ENCODE data around the gene RAP1GAP2.

The RAP1GAP2 gene

GRCh38 chr17:2964028-2964356, 167.8 kb downstream of the RAP1GAP2 start (continued):
- TF ChIP-seq CSRNP3 (CRISPR knock-in tag; IDR thresholded peaks at IDR 0.05) (no peak), GLIS3 (CRISPR knock-in tag; IDR thresholded peaks at IDR 0.05) (no peak)

GRCh38 chr17:2964370-2964769, 168.1 kb downstream of the RAP1GAP2 start:
- ATAC-seq: no peak
- TF ChIP-seq POU6F1 (CRISPR knock-in tag; IDR thresholded peaks at IDR 0.05; ENCODE audit: borderline replicate concordance, low read depth) (no peak), ZFP30 (CRISPR knock-in tag; IDR thresholded peaks at IDR 0.05) (no peak), ZNF70 (CRISPR knock-in tag; IDR thresholded peaks at IDR 0.05) (no peak), ZC3H10 (CRISPR knock-in tag; IDR thresholded peaks at IDR 0.05) (no peak), CSRNP3 (CRISPR knock-in tag; IDR thresholded peaks at IDR 0.05) (no peak)

- no peak for ATAC-seq
Measured at GRCh38 chr17:2964831-2965230, 168.6 kb downstream of the RAP1GAP2 start.

More at GRCh38 chr17:2964831-2965230, 168.6 kb downstream of the RAP1GAP2 start:
- no peak for TF ChIP-seq RARB (CRISPR knock-in tag; IDR thresholded peaks at IDR 0.05)
- TF ChIP-seq ARNTL (CRISPR knock-in tag; IDR thresholded peaks at IDR 0.05; ENCODE audit: borderline replicate concordance, low read depth): no peak
- no peak for TF ChIP-seq ZC3H10 (CRISPR knock-in tag; IDR thresholded peaks at IDR 0.05)
- no peak for TF ChIP-seq PPARA (CRISPR knock-in tag; IDR thresholded peaks at IDR 0.05; ENCODE audit: borderline replicate concordance)
- TF ChIP-seq ZNF8 (CRISPR knock-in tag; IDR thresholded peaks at IDR 0.05): no peak
- no peak for TF ChIP-seq BACH2 (CRISPR knock-in tag; IDR thresholded peaks at IDR 0.05; ENCODE audit: borderline replicate concordance)
- no peak for TF ChIP-seq GLIS3 (CRISPR knock-in tag; IDR thresholded peaks at IDR 0.05)
- TF ChIP-seq, protein P1, sequence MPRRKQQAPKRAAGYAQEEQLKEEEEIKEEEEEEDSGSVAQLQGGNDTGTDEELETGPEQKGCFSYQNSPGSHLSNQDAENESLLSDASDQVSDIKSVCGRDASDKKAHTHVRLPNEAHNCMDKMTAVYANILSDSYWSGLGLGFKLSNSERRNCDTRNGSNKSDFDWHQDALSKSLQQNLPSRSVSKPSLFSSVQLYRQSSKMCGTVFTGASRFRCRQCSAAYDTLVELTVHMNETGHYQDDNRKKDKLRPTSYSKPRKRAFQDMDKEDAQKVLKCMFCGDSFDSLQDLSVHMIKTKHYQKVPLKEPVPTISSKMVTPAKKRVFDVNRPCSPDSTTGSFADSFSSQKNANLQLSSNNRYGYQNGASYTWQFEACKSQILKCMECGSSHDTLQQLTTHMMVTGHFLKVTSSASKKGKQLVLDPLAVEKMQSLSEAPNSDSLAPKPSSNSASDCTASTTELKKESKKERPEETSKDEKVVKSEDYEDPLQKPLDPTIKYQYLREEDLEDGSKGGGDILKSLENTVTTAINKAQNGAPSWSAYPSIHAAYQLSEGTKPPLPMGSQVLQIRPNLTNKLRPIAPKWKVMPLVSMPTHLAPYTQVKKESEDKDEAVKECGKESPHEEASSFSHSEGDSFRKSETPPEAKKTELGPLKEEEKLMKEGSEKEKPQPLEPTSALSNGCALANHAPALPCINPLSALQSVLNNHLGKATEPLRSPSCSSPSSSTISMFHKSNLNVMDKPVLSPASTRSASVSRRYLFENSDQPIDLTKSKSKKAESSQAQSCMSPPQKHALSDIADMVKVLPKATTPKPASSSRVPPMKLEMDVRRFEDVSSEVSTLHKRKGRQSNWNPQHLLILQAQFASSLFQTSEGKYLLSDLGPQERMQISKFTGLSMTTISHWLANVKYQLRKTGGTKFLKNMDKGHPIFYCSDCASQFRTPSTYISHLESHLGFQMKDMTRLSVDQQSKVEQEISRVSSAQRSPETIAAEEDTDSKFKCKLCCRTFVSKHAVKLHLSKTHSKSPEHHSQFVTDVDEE (CRISPR knock-in tag; IDR thresholded peaks at IDR 0.05): no peak
- TF ChIP-seq CSDC2 (CRISPR knock-in tag; IDR thresholded peaks at IDR 0.05): no peak
- TF ChIP-seq SNAI2 (CRISPR knock-in tag; IDR thresholded peaks at IDR 0.05): no peak
- TF ChIP-seq, protein P2, sequence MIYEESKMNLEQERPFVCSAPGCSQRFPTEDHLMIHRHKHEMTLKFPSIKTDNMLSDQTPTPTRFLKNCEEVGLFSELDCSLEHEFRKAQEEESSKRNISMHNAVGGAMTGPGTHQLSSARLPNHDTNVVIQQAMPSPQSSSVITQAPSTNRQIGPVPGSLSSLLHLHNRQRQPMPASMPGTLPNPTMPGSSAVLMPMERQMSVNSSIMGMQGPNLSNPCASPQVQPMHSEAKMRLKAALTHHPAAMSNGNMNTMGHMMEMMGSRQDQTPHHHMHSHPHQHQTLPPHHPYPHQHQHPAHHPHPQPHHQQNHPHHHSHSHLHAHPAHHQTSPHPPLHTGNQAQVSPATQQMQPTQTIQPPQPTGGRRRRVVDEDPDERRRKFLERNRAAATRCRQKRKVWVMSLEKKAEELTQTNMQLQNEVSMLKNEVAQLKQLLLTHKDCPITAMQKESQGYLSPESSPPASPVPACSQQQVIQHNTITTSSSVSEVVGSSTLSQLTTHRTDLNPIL (CRISPR knock-in tag; IDR thresholded peaks at IDR 0.05; ENCODE audit: low read depth): no peak
- no peak for TF ChIP-seq POU6F1 (CRISPR knock-in tag; IDR thresholded peaks at IDR 0.05; ENCODE audit: borderline replicate concordance, low read depth)
